Activated naive CD4-positive, alpha-beta T cell treated with anti-CD3 and anti-CD28 coated beads, Interleukin-2, amount 50 U/mL, for 72 hours (primary cell): ENCODE measurements around the gene FOXO6. TPM values are rescaled to one million over a fixed set of nuclear protein-coding genes. Genes with fewer than 3 reads are reported as not detected.

Experiments used
- ATAC-seq, 2 donors: fragments of 150-1000 bp; cut with Tn5 transposase; 2 replicates each; pipeline ENCODE4 v1.10.0; 2021; ENCODE audit warnings: mild to moderate bottlenecking in 2 of 2, moderate library complexity in 2 of 2
- DNase-seq, 2 donors: peaks; one replicate each; pipeline ENCODE4 v3.0.0; 2021 to 2022; ENCODE audit warnings: low spot score in 2 of 2
- H3K27ac Mint-ChIP-seq, 2 donors: one replicate each; pipeline ENCODE4 v1.8.0; 2022; ENCODE audit warnings: mild to moderate bottlenecking in 2 of 2, mixed read lengths in 2 of 2
- H3K36me3 Mint-ChIP-seq, 2 donors: one replicate each; pipeline ENCODE4 v1.8.0; 2022; ENCODE audit warnings: mixed read lengths in 2 of 2
- H3K9me3 Mint-ChIP-seq, 2 donors: one replicate each; pipeline ENCODE4 v1.8.0; 2022; ENCODE audit warnings: mixed read lengths in 2 of 2
- total RNA-seq, 2 donors: library from RNA; stranded (reverse); gene quantifications; one replicate each; pipeline ENCODE4 v1.2.3, GENCODE V29; 2022

The FOXO6 gene
- total RNA-seq, 2 donors from 2014 or later, result 0.39 TPM; not detected in 1

DNA sequence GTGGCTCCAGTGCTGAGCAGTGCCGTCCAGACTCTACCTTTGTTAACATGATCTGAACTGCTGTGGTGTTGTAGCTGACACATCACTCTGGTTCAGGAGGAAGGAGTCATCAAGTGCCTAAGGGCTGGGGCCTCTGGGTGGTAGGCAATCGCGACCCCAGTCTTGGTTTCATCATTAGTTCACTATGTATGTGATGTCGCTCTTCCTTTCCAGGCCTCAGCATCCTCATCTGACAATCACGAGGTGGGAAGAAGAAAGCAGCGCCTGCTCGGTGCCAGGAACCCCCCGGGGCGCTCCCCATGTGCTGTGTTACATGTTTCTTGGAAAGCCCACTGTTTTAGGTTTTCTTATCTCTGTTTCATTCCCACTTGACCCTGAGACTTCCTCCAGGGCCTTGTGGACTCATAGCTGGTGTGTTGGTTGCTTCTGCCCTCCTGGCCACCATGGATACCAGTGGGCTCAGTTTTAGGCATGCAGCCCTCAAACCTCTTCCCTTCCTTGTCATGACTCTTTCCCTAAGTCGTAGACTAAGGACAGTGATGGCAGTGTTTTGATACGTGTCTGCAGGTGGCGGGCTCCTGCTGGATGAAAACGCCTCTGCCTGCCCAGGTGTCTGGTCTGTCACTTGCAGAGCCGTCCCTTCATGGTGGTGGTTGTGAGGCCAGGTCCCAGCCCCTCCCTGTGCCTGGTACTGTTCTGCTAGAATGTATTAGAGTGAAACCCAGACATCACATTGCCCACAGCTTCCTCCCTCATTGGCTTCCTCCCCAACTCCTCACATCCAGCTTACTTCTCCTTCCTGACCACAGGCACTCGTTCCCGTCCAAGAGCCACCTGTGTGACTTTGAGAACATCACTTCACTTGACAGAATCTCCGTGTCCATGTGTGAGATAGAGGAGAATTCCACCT lies 17.2 kb upstream of the FOXO6 start:
- peak; percentile 40 to 68 for ATAC-seq
- H3K27ac Mint-ChIP-seq, result peak overlapping the region in 1 of 2 donors; percentile 31

GRCh38 chr1:41344708-41345159 lies 16.5 kb upstream of the FOXO6 start:
- DNase-seq (peak in 1 of 2 donors; percentile 53), ATAC-seq (peak; percentile 78 to 86)
- Mint-ChIP-seq H3K27ac (no peak overlapping the region), H3K9me3 (no peaks in the 10 kb centered on the region), H3K36me3 (no peaks in the 10 kb centered on the region)

More for the DNA sequence above, 17.2 kb upstream of the FOXO6 start:
- H3K9me3 Mint-ChIP-seq, result no peaks in the 10 kb centered on the region
- no peaks in the 10 kb centered on the region for H3K36me3 Mint-ChIP-seq
- DNase-seq, result no peak

DNA sequence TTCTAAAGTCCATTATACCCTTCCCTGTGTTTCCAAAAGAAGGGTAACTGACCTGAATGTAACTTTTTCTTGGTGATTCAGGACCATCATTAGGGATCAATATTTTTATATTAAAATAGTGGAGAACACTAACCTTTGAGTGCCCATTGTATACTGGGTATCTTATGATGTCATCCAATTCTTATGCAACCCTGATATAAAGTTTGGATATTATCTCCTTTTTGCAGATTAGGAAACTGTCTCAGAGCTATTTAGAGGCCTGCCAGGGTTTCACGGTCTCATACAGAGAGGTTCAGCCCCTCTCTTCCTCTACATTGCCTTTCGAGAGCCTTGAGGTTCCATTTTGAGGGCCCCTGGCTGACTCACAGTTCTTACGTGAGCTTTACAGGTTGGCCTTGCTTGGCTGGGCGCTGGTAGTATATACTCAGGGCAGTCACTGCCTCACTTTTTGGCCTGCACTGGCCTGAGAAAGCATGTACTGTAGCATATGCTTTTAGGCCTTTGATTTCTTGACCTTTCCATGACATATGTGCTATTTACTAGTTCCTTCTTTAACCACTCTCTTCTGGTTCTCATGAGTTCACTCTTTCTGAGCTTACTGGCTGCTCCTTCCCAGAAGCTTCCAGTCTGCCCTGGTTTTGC lies 15.7 kb upstream of the FOXO6 start:
- ATAC-seq, result no peak
- Mint-ChIP-seq H3K36me3 (no peaks in the 10 kb centered on the region), H3K27ac (peak overlapping the region in 1 of 2 donors; percentile 3), H3K9me3 (no peaks in the 10 kb centered on the region)
- no peak for DNase-seq

DNA sequence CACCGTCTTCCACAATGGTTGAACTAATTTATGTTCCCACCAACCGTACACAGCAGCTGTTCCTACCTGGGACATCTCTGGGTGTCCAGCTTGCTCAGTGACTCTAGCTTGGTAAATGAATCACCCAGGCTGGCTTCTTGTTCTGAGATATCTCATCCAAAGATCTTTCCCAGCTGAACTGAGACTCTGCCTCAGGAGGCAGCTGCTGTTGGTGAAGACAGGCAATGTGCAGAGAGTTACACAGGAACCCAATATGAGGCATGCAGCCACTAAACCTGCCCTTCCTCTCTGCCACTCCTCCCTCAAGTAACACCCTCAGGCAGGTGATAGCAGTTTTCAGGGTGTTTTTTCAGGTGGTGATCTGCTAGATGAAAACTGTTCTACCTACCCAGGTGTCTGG lies 14.0 kb upstream of the FOXO6 start:
- ATAC-seq (no peak), DNase-seq (peak in 1 of 2 donors; percentile 14)
- Mint-ChIP-seq H3K27ac (no peak overlapping the region), H3K36me3 (no peaks in the 10 kb centered on the region), H3K9me3 (no peaks in the 10 kb centered on the region)

DNA sequence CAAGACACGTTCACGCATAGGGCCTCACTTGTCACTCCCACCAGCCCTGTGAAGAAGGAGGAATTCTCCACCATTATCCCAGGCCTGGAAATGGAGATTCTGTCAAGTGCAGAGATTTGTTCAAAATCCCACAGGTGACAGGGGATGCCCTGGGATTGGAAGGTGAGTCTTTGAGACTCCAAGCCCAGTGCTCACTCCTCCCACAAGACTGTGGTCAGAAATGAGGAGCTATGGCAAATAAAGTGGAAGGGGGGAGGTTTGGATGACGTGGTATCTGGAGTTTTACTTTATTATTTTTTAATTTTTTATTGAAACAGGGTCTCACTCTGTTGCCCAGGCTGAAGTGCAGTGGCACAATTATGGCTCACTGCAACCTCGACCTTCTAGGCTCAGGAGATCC lies 12.8 kb upstream of the FOXO6 start:
- Mint-ChIP-seq H3K27ac (no peak overlapping the region), H3K9me3 (no peaks in the 10 kb centered on the region), H3K36me3 (no peaks in the 10 kb centered on the region)
- ATAC-seq, result no peak
- DNase-seq, result no peak

GRCh38 chr1:41349361-41350054 lies 11.7 kb upstream of the FOXO6 start:
- ATAC-seq (no peak), DNase-seq (no peak)
- Mint-ChIP-seq H3K36me3 (no peaks in the 10 kb centered on the region), H3K9me3 (no peaks in the 10 kb centered on the region), H3K27ac (no peak overlapping the region)

GRCh38 chr1:41350055-41350378 lies 11.2 kb upstream of the FOXO6 start:
- no peak overlapping the region for H3K27ac Mint-ChIP-seq
- ATAC-seq (no peak), DNase-seq (no peak)
- H3K9me3 Mint-ChIP-seq, result no peaks in the 10 kb centered on the region
- H3K36me3 Mint-ChIP-seq, result no peaks in the 10 kb centered on the region

GRCh38 chr1:41351262-41352151 lies 9.7 kb upstream of the FOXO6 start:
- no peaks in the 10 kb centered on the region for H3K9me3 Mint-ChIP-seq
- no peak overlapping the region for H3K27ac Mint-ChIP-seq
- no peaks in the 10 kb centered on the region for H3K36me3 Mint-ChIP-seq
- ATAC-seq, result no peak
- peak in 1 of 2 donors; percentile 13 for DNase-seq

- DNase-seq (peak in 1 of 2 donors; percentile 48), ATAC-seq (no peak)
- Mint-ChIP-seq H3K27ac (peak overlapping the region in 1 of 2 donors; percentile 58), H3K36me3 (no peaks in the 10 kb centered on the region), H3K9me3 (no peaks in the 10 kb centered on the region)
These were observed 7.5 kb upstream of the FOXO6 start for GRCh38 chr1:41353744-41354143.

DNA sequence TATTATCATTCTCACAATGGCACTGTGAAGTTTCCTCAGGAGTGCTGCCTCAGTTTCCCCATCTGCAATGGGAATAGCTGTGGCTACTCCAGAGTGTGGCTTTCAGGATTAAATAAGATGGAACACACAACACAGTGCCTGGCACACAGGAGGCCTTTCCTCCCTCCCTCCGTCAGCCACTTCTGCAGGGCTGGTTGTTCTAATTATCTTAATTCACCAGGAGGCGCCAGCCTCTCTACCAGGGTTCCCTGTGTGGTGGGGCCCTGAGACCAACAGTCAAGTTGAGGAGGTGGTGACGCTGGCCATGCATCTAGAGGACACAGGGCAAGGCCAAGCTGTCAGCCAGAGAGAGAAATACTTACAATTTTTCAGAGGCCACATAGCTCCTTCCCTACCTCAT lies 6.3 kb upstream of the FOXO6 start:
- DNase-seq (peak in 1 of 2 donors; percentile 9), ATAC-seq (no peak)
- Mint-ChIP-seq H3K27ac (no peak overlapping the region), H3K36me3 (no peaks in the 10 kb centered on the region), H3K9me3 (no peaks in the 10 kb centered on the region)

GRCh38 chr1:41355356-41355755 lies 5.9 kb upstream of the FOXO6 start:
- H3K27ac Mint-ChIP-seq, result no peak overlapping the region
- no peaks in the 10 kb centered on the region for H3K36me3 Mint-ChIP-seq
- ATAC-seq, result no peak
- H3K9me3 Mint-ChIP-seq, result no peaks in the 10 kb centered on the region
- DNase-seq, result no peak

- Mint-ChIP-seq H3K9me3 (no peaks in the 10 kb centered on the region), H3K27ac (no peak overlapping the region), H3K36me3 (no peaks in the 10 kb centered on the region)
- ATAC-seq (no peak), DNase-seq (no peak)
These were observed 5.5 kb upstream of the FOXO6 start for GRCh38 chr1:41355761-41356160.

DNA sequence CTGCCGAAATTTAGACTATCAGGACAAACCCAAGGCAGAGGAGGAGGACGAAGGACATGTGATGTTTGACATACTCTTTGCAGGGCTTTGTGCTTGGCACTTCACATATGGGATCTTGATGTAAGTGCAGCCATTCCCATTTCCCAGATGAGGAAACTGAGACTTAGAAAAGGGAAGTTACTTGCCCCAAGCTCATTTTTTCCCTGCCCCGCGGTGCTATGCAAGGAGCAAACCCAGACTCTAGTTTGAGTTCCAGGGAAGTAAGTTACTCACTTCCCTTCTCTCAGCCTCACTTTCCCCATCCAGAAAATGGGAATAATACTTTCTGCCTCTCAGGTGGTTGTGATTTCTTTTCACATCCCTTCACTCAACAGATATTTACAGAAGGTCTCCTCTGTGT lies 4.5 kb upstream of the FOXO6 start:
- Mint-ChIP-seq H3K27ac (no peak overlapping the region), H3K36me3 (no peaks in the 10 kb centered on the region), H3K9me3 (no peaks in the 10 kb centered on the region)
- ATAC-seq, result no peak
- peak in 1 of 2 donors; percentile 16 for DNase-seq

DNA sequence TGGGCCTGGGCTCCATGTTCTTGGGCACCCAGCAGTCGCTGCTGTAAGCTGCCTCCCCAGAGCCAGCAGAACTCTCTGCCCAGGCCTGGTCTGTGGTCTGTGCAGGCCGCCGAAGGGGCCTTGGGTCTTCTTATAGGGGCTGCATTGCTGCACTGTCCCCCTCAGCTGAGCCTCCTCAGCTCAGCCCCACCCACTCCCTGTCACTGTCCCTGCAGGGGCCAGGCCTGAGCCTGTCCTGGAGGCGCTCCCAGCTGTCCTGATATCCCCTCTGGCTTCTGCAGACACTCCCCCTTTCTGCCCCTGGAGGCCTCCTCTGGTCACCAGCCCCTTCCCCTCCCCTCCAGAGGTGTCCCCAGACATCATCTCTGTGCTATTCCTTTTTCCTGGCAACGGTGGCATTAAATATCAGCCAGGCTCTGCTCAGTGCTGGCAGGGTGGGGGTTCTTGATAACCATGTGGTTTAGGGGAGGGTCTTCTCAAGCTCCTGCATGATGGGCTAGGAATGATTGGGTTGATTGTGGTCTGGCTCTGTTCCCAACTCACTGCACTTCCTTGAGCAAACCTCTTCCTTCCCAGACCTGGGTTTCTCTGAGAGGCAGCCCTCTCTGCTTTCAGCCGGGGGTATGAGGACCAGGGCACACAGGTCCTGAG lies 3.7 kb upstream of the FOXO6 start:
- DNase-seq (peak in 1 of 2 donors; percentile 51), ATAC-seq (no peak)
- no peaks in the 10 kb centered on the region for H3K9me3 Mint-ChIP-seq
- H3K36me3 Mint-ChIP-seq, result no peaks in the 10 kb centered on the region
- H3K27ac Mint-ChIP-seq, result no peak overlapping the region

DNA sequence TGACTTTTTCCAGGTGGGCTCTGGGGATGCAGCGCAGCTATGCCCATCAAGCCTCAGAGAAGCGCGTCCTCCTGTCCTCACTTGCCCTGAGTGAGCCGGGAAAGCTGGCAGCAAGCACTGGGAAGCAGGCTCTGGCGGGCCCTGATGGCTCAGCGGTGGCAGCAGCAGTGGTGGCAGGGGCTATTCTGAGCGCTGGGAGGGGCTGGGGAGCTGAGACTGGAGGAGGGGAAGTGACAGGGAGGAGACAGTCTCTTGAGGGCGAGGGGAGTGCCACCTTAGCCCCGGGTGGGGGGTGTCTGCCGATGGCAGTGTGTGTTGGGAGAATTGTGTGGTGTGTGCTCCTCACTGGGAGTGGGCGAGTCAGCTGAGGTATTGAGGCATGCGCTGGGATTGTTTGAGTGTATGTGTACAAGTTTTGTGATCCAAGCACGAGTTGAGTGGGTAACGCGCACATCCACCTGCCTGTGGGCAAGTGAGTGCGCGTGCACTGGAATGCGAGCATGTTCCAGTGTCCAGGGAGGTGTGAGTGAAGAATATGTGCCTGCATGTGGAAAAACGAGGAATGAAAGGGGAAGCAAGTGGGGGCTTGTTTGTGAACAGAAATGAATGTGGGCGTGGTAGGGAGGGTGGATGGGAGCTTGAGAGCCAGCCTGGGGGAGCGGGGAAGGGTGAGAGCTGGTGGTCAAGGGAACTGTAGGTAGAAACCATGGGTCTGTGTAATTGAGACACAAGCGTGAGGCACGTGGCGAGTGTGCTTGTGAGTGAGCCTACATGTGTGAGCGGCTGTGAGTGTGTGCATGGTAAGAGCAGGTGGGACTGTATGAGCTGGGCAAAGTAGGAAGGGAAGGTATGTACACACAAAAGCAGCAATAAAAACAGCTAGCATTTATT lies 2.9 kb upstream of the FOXO6 start:
- DNase-seq (peak in 1 of 2 donors; percentile 35), ATAC-seq (no peak)
- H3K36me3 Mint-ChIP-seq, result no peaks in the 10 kb centered on the region
- no peaks in the 10 kb centered on the region for H3K9me3 Mint-ChIP-seq
- no peak overlapping the region for H3K27ac Mint-ChIP-seq
